IMR-90 (cell line): ENCODE data around the gene CCDC60. TPM values are rescaled to one million over a fixed set of nuclear protein-coding genes. Genes with fewer than 3 reads are reported as not detected.

Experiments
- polyA plus RNA-seq, 3 experiments: library from polyadenylated mRNA; depleted of rRNA; stranded (reverse); fragments of >200 nt; gene quantifications; 2 replicates each; pipeline ENCODE4 v1.2.3, GENCODE V29; 2012; ENCODE audit warnings: low replicate concordance in 1 of 3
- total RNA-seq: library from RNA; depleted of rRNA; stranded (reverse); fragments of >200 nt; gene quantifications from 2 replicates; pipeline ENCODE4 v1.2.3, GENCODE V29; 2012; rRNA removed

Gene CCDC60
- total and polyA plus RNA-seq, 2 of the 4 experiments (the other 2 are of a cell fraction) = not detected

Other genes starting within 250 kb of the CCDC60 start
- gene HSPB8, start 155.8 kb upstream of the CCDC60 start, total RNA-seq = 12.8 and 12.9 TPM in 2 replicates
- gene HSPB8, start 155.8 kb upstream of the CCDC60 start, polyA plus RNA-seq (2012; rRNA removed) = 25.8 and 26.5 TPM in 2 replicates